ENCODE data around the gene ART4. TPM values are rescaled to one million over a fixed set of nuclear protein-coding genes. Genes with fewer than 3 reads are reported as not detected.
A peak's percentile ranks its signal among the peaks of the same experiment; 100 is the strongest.

ART4 gene
- total and polyA plus RNA-seq, 9 donors = 0.05 to 5.6 (median 0.46) TPM

- no peak overlapping the region for H3K27ac ChIP-seq
- H3K4me3 ChIP-seq = no peak overlapping the region
- intact Hi-C loops (cut with DNase I) = no loop called here
- WGBS, 3 donors = 94 to 97% (median 95%) methylated on average over 2 of the region's 2 CpGs
- no peaks in the 10 kb centered on the region for H3K36me3 ChIP-seq
- no peak for DNase-seq
- no peak for TF ChIP-seq POLR2A (IDR thresholded peaks at IDR 0.05)
- TF ChIP-seq, protein P1, sequence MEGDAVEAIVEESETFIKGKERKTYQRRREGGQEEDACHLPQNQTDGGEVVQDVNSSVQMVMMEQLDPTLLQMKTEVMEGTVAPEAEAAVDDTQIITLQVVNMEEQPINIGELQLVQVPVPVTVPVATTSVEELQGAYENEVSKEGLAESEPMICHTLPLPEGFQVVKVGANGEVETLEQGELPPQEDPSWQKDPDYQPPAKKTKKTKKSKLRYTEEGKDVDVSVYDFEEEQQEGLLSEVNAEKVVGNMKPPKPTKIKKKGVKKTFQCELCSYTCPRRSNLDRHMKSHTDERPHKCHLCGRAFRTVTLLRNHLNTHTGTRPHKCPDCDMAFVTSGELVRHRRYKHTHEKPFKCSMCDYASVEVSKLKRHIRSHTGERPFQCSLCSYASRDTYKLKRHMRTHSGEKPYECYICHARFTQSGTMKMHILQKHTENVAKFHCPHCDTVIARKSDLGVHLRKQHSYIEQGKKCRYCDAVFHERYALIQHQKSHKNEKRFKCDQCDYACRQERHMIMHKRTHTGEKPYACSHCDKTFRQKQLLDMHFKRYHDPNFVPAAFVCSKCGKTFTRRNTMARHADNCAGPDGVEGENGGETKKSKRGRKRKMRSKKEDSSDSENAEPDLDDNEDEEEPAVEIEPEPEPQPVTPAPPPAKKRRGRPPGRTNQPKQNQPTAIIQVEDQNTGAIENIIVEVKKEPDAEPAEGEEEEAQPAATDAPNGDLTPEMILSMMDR (IDR thresholded peaks at IDR 0.05) = no peak
- no peak for TF ChIP-seq EP300 (IDR thresholded peaks at IDR 0.05)
- H3K4me1 ChIP-seq (ENCODE audit: insufficient read depth) = no peaks in the 10 kb centered on the region
- no peaks in the 10 kb centered on the region for H3K27me3 ChIP-seq
- no peaks in the 10 kb centered on the region for H3K9me3 ChIP-seq
These were observed 31.8 kb downstream of the ART4 start for GRCh38 chr12:14811486-14811885.

GRCh38 chr12:14810953-14811483 lies 32.3 kb downstream of the ART4 start:
- H3K27ac ChIP-seq = no peak overlapping the region
- intact Hi-C loops (cut with DNase I) = no loop called here
- no peak for DNase-seq
- no peaks in the 10 kb centered on the region for H3K4me1 ChIP-seq (ENCODE audit: insufficient read depth)
- H3K36me3 ChIP-seq = no peaks in the 10 kb centered on the region
- no peaks in the 10 kb centered on the region for H3K27me3 ChIP-seq
- WGBS, 3 donors = 91 to 94% (median 91%) methylated on average over 1 of the region's 1 CpG
- H3K9me3 ChIP-seq = no peaks in the 10 kb centered on the region
- no peak overlapping the region for H3K4me3 ChIP-seq
- TF ChIP-seq POLR2A (IDR thresholded peaks at IDR 0.05) (no peak), EP300 (IDR thresholded peaks at IDR 0.05) (no peak)
- TF ChIP-seq, protein P1 (IDR thresholded peaks at IDR 0.05) = no peak

- Histone ChIP-seq H3K4me3 (no peak overlapping the region), H3K27ac (no peak overlapping the region), H3K27me3 (no peaks in the 10 kb centered on the region), H3K36me3 (no peaks in the 10 kb centered on the region), H3K9me3 (no peaks in the 10 kb centered on the region), H3K4me1 (ENCODE audit: insufficient read depth) (no peaks in the 10 kb centered on the region)
- intact Hi-C loops (cut with DNase I) = no loop called here
- TF ChIP-seq POLR2A (IDR thresholded peaks at IDR 0.05) = no peak
- TF ChIP-seq, protein P1 (IDR thresholded peaks at IDR 0.05) = no peak
- TF ChIP-seq EP300 (IDR thresholded peaks at IDR 0.05) = no peak
- DNase-seq = no peak
- 86 to 87% (median 87%) methylated on average over 5 of the region's 5 CpGs for WGBS, 3 donors
These were observed 33.0 kb downstream of the ART4 start for GRCh38 chr12:14810167-14810952.

DNA sequence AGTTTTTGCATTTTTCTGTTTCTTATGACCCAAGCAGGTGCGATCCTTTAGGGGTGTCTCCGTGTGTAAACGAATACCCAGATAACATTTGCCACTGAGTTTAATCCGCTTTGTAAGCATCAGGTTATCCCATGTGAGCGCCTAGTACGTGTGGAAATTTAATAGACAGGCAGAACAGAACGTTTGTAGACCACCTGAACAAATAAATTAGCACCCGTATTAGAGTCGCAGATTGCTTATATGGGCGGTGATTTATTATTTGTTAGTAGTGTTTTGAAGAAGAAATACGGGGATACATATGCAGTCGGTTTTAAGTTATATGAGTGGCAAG lies 39.5 kb downstream of the ART4 start:
- Histone ChIP-seq H3K27ac (peak overlapping the region in 1 of 2 donors; percentile 62), H3K27me3 (no peaks in the 10 kb centered on the region), H3K36me3 (no peaks in the 10 kb centered on the region), H3K4me3 (peak overlapping the region; percentile 99), H3K9me3 (no peaks in the 10 kb centered on the region), H3K4me1 (ENCODE audit: insufficient read depth) (no peaks in the 10 kb centered on the region)
- intact Hi-C loops (cut with DNase I) = no loop called here
- TF ChIP-seq EP300 (IDR thresholded peaks at IDR 0.05) = no peak
- no peak for TF ChIP-seq POLR2A (IDR thresholded peaks at IDR 0.05)
- TF ChIP-seq, protein P1 (IDR thresholded peaks at IDR 0.05) = no peak
- no peak for DNase-seq
- WGBS, 3 donors = 0 to 1% (median 0%) methylated on average over 12 of the region's 12 CpGs

Data from ovary (tissue), 9 donors.